Upper lobe of right lung (tissue), 1 donor: Measurements from ENCODE around the gene EGLN3. TPM values are rescaled to one million over a fixed set of nuclear protein-coding genes. Genes with fewer than 3 reads are reported as not detected.

ENCODE experiments used
- ATAC-seq: fragments of 200-7000 bp; cut with Tn5 transposase; one replicate; pipeline ENCODE4 v1.9.1; 2020; ENCODE audit warnings: mild to moderate bottlenecking, moderate library complexity
- DNase-seq: peaks from one replicate; pipeline ENCODE4 v3.0.0-alpha.2; 2020
- H3K27ac ChIP-seq: fragments of 200-600 bp; one replicate; pipeline ENCODE4 v1.8.0; 2022
- H3K27me3 ChIP-seq: fragments of 200-600 bp; one replicate; pipeline ENCODE4 v1.8.0; 2022; ENCODE audit warnings: mild to moderate bottlenecking
- H3K36me3 ChIP-seq: fragments of 200-600 bp; one replicate; pipeline ENCODE4 v1.8.0; 2022
- H3K4me1 ChIP-seq: fragments of 200-600 bp; one replicate; pipeline ENCODE4 v1.8.0; 2022
- H3K4me3 ChIP-seq: fragments of 200-600 bp; one replicate; pipeline ENCODE4 v1.8.0; 2022; ENCODE audit warnings: mild to moderate bottlenecking
- H3K9me3 ChIP-seq: fragments of 200-600 bp; one replicate; pipeline ENCODE4 v1.8.0; 2022
- CTCF ChIP-seq: fragments of 200-600 bp; IDR thresholded peaks from one replicate; pipeline ENCODE4 v1.8.0; 2022; ENCODE audit warnings: antibody characterized with exemption
- intact Hi-C: fragments of 100-400 bp; cut with DNase I; formaldehyde crosslinking; loops from one replicate; pipeline ENCODE4 v1.11.0; 2022
- total RNA-seq: library from RNA; stranded (reverse); fragmentation: NEBNext Ultra II Directional; extraction: Animal tissue kit (Norgen Biotek cat#: 25700); gene quantifications from one replicate; pipeline ENCODE4 v1.2.1, GENCODE V29; 2021
- donor health status: DM: no; HTN: yes; CAD: no; lungs with severe emphysema.

EGLN3 gene
- total RNA-seq, 1 donor from 2014 or later = 7.6 TPM

GRCh38 chr14:33959692-33960151 lies 8.8 kb upstream of the EGLN3 start:
- Histone ChIP-seq H3K9me3 (no peaks in the 10 kb centered on the region), H3K4me3 (no peak overlapping the region), H3K36me3 (no peaks in the 10 kb centered on the region), H3K4me1 (no peaks in the 10 kb centered on the region), H3K27ac (no peak overlapping the region), H3K27me3 (no peaks in the 10 kb centered on the region)
- DNase-seq (no peak), ATAC-seq (no peak)
- intact Hi-C loops = no loop called here
- no peak for TF ChIP-seq CTCF

GRCh38 chr14:33958605-33959226 lies 7.8 kb upstream of the EGLN3 start:
- DNase-seq = no peak
- Histone ChIP-seq H3K4me3 (no peak overlapping the region), H3K36me3 (no peaks in the 10 kb centered on the region), H3K9me3 (no peaks in the 10 kb centered on the region), H3K27ac (no peak overlapping the region), H3K27me3 (no peaks in the 10 kb centered on the region), H3K4me1 (no peaks in the 10 kb centered on the region)
- ATAC-seq = no peak
- TF ChIP-seq CTCF = no peak
- intact Hi-C loops = no loop called here

- DNase-seq (no peak), ATAC-seq (no peak)
- intact Hi-C loops = no loop called here
- Histone ChIP-seq H3K27me3 (no peaks in the 10 kb centered on the region), H3K27ac (no peak overlapping the region), H3K4me3 (no peak overlapping the region), H3K36me3 (no peaks in the 10 kb centered on the region), H3K4me1 (no peaks in the 10 kb centered on the region), H3K9me3 (no peaks in the 10 kb centered on the region)
- no peak for TF ChIP-seq CTCF
Observed at GRCh38 chr14:33957993-33958392, 7.1 kb upstream of the EGLN3 start.

- ATAC-seq (peak; percentile 21), DNase-seq (no peak)
- Histone ChIP-seq H3K4me3 (no peak overlapping the region), H3K9me3 (no peaks in the 10 kb centered on the region), H3K27me3 (peaks cover 4% of the 10 kb centered on the region), H3K4me1 (no peaks in the 10 kb centered on the region), H3K27ac (no peak overlapping the region), H3K36me3 (no peaks in the 10 kb centered on the region)
- no peak for TF ChIP-seq CTCF
- intact Hi-C loops = no loop called here
Observed at GRCh38 chr14:33957299-33957698, 6.4 kb upstream of the EGLN3 start.

GRCh38 chr14:33956640-33957039 lies 5.8 kb upstream of the EGLN3 start:
- Histone ChIP-seq H3K27ac (no peak overlapping the region), H3K27me3 (peaks cover 9% of the 10 kb centered on the region), H3K4me3 (no peak overlapping the region), H3K4me1 (no peaks in the 10 kb centered on the region), H3K36me3 (no peaks in the 10 kb centered on the region), H3K9me3 (no peaks in the 10 kb centered on the region)
- DNase-seq (no peak), ATAC-seq (no peak)
- intact Hi-C loops = no loop called here
- no peak for TF ChIP-seq CTCF
